Astrocyte of the cerebellum (primary cell): Measurements from ENCODE around the gene MTG2.

Experiments used
- DNase-seq: peaks from one replicate; pipeline ENCODE4 v3.0.0-alpha.2; 2011; ENCODE audit warnings: low read depth
- H3K4me3 ChIP-seq: 2 replicates; pipeline ENCODE4 v1.5.1; 2011; ENCODE audit warnings: mild to moderate bottlenecking, low read depth, low read length, moderate library complexity
- in situ Hi-C: cut with HindIII; loops from 2 replicates; pipeline ENCODE4 v1.10.0; 2017; ENCODE audit warnings: low sequenced_read_pairs
- TF ChIP-seq, protein P1 (sequence below): IDR thresholded peaks from 2 replicates; pipeline ENCODE4 v1.5.1; 2012; ENCODE audit warnings: low read length, low read depth, moderate library complexity, mild to moderate bottlenecking; ENCODE audit errors: missing control alignments

The MTG2 gene

DNA sequence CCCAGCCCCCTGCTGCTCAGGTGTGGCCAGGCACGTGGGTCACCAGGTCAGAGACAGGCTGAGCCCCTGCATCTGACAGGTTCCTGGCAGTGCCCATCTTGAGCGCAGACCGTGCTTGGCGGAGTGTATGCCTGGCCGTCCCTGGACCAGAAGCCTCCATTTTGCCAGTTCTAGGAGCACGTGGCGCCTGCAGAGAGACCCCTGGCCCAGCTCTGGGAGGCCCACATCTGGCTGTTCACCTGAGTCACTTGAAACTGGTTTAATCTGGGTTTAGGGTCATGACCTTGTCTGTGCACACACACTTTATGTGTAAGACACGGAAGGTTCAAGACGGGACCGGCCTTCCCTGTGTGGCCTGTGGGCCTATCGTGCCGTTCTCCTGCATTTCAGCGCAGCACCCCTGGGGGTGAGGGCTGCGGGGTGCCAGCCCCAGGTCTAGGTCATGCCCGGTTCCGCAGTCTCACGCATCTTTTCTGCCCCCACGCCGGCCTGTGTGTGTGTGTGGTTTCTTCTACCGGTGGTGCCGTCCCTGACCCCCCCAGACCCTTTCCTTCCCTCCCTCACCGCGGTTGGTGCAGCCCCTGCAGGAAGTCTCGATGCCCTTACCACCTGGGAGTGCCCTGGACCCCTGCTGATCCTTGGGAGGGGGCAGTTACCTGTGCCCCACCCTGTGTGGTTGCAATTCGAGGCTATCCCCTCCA lies 25.3 kb upstream of the MTG2 start:
- TF ChIP-seq, protein P1, sequence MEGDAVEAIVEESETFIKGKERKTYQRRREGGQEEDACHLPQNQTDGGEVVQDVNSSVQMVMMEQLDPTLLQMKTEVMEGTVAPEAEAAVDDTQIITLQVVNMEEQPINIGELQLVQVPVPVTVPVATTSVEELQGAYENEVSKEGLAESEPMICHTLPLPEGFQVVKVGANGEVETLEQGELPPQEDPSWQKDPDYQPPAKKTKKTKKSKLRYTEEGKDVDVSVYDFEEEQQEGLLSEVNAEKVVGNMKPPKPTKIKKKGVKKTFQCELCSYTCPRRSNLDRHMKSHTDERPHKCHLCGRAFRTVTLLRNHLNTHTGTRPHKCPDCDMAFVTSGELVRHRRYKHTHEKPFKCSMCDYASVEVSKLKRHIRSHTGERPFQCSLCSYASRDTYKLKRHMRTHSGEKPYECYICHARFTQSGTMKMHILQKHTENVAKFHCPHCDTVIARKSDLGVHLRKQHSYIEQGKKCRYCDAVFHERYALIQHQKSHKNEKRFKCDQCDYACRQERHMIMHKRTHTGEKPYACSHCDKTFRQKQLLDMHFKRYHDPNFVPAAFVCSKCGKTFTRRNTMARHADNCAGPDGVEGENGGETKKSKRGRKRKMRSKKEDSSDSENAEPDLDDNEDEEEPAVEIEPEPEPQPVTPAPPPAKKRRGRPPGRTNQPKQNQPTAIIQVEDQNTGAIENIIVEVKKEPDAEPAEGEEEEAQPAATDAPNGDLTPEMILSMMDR = no peak
- H3K4me3 ChIP-seq = no peak overlapping the region
- DNase-seq = no peak
- in situ Hi-C loops = no loop called here

GRCh38 chr20:62158088-62158400 lies 24.8 kb upstream of the MTG2 start:
- H3K4me3 ChIP-seq = no peak overlapping the region
- in situ Hi-C loops = no loop called here
- TF ChIP-seq, protein P1 = no peak
- no peak for DNase-seq

GRCh38 chr20:62158541-62158940 lies 24.3 kb upstream of the MTG2 start:
- TF ChIP-seq, protein P1 = no peak
- H3K4me3 ChIP-seq = no peak overlapping the region
- no peak for DNase-seq
- in situ Hi-C loops = no loop called here

- TF ChIP-seq, protein P1 = no peak
- no peak overlapping the region for H3K4me3 ChIP-seq
- no peak for DNase-seq
- in situ Hi-C loops = no loop called here
These were observed 23.8 kb upstream of the MTG2 start for GRCh38 chr20:62159052-62159451.

DNA sequence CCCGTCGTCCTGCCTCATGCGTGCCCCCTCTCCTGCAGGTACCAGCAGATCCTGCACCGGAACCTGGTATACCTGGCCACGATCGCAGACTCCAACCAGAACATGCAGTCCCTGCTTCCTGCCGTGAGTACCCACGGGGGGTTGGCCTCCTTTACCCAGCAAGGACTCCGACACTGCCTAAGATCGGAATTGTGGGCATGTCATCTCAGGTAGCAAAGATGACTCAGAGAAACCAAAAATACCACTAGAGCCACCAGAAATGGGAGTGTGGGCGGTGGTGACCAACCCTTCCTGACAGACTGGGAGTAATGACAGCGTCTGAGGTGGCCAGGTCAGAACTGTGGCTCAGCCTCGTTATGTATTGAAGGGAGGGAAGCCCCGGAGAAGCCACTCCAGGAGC lies 23.0 kb upstream of the MTG2 start:
- no peak for DNase-seq
- no peak overlapping the region for H3K4me3 ChIP-seq
- TF ChIP-seq, protein P1 = no peak
- in situ Hi-C loops = no loop called here

DNA sequence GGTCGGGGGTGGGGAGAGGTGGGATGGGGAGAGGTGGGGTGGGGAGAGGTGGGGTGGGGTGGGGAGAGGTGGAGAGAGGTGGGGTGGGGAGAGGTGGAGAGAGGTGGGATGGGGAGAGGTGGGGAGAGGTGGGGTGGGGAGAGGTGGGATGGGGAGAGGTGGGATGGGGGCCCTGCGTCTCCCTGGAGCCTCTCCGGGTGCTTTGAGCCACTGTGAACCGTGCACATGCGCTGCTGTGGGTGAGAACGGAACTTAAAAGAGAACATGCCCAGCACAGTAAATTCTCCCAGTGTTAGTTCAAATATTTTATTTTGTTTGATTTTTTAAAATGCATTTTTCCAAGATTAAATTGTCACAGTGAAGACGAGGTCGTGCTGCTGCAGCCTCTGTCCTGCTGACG lies 22.6 kb upstream of the MTG2 start:
- no peak for DNase-seq
- in situ Hi-C loops = no loop called here
- TF ChIP-seq, protein P1 = no peak
- H3K4me3 ChIP-seq = no peak overlapping the region
